ENCODE results near the gene PRPF19. TPM values are rescaled to one million over a fixed set of nuclear protein-coding genes. Genes with fewer than 3 reads are reported as not detected.

Gene PRPF19
- total RNA-seq, 1 experiment from 2014 or later: 48.8 TPM

GRCh38 chr11:60938500-60938899 is 32.1 kb upstream of the PRPF19 start:
- DNase-seq (ENCODE audit: extremely low read depth, low read depth): no peak

GRCh38 chr11:60937811-60938210 is 31.4 kb upstream of the PRPF19 start:
- no peak for DNase-seq (ENCODE audit: extremely low read depth, low read depth)

GRCh38 chr11:60937144-60937527 is 30.8 kb upstream of the PRPF19 start:
- no peak for DNase-seq (ENCODE audit: extremely low read depth, low read depth)

- DNase-seq (ENCODE audit: extremely low read depth, low read depth): no peak
Measured at GRCh38 chr11:60936467-60937143, 30.2 kb upstream of the PRPF19 start.

GRCh38 chr11:60935676-60936442 is 29.5 kb upstream of the PRPF19 start:
- DNase-seq (ENCODE audit: extremely low read depth, low read depth): no peak

- no peak for DNase-seq (ENCODE audit: extremely low read depth, low read depth)
Measured at GRCh38 chr11:60934790-60935605, 28.6 kb upstream of the PRPF19 start.

- no peak for DNase-seq (ENCODE audit: extremely low read depth, low read depth)
Measured at GRCh38 chr11:60934124-60934789, 27.9 kb upstream of the PRPF19 start.

- no peak for DNase-seq (ENCODE audit: extremely low read depth, low read depth)
Measured at GRCh38 chr11:60933416-60934123, 27.2 kb upstream of the PRPF19 start.

GRCh38 chr11:60932605-60933356 is 26.4 kb upstream of the PRPF19 start:
- DNase-seq (ENCODE audit: extremely low read depth, low read depth): no peak

GRCh38 chr11:60931917-60932316 is 25.5 kb upstream of the PRPF19 start:
- DNase-seq (ENCODE audit: extremely low read depth, low read depth): no peak

- DNase-seq (ENCODE audit: extremely low read depth, low read depth): no peak
Measured at GRCh38 chr11:60930394-60930793, 24.0 kb upstream of the PRPF19 start.

- DNase-seq (ENCODE audit: extremely low read depth, low read depth): no peak
Measured at GRCh38 chr11:60929764-60930163, 23.4 kb upstream of the PRPF19 start.

- DNase-seq (ENCODE audit: extremely low read depth, low read depth): no peak
Measured at GRCh38 chr11:60928563-60929001, 22.2 kb upstream of the PRPF19 start.

GRCh38 chr11:60927600-60927999 is 21.2 kb upstream of the PRPF19 start:
- DNase-seq (ENCODE audit: extremely low read depth, low read depth): no peak

- no peak for DNase-seq (ENCODE audit: extremely low read depth, low read depth)
Measured at GRCh38 chr11:60927061-60927592, 20.7 kb upstream of the PRPF19 start.

GRCh38 chr11:60926500-60926899 is 20.1 kb upstream of the PRPF19 start:
- no peak for DNase-seq (ENCODE audit: extremely low read depth, low read depth)

GRCh38 chr11:60925868-60926267 is 19.5 kb upstream of the PRPF19 start:
- DNase-seq (ENCODE audit: extremely low read depth, low read depth): no peak

GRCh38 chr11:60924906-60925853 is 18.8 kb upstream of the PRPF19 start:
- no peak for DNase-seq (ENCODE audit: extremely low read depth, low read depth)
